NCI-H2196 (cell line): ENCODE results near the gene GPR55.
"Not testable (repeated sequence)": the region's sequence is repeated elsewhere in the genome, so short reads cannot be mapped to it uniquely, and the experiment has no call there.

Source experiments
- DNase-seq: peaks from one replicate; lab custom pipeline; 2025; ENCODE audit not compliant: unreplicated experiment; lab: John Stamatoyannopoulos, UW

GPR55 gene, protein sequence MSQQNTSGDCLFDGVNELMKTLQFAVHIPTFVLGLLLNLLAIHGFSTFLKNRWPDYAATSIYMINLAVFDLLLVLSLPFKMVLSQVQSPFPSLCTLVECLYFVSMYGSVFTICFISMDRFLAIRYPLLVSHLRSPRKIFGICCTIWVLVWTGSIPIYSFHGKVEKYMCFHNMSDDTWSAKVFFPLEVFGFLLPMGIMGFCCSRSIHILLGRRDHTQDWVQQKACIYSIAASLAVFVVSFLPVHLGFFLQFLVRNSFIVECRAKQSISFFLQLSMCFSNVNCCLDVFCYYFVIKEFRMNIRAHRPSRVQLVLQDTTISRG

DNA sequence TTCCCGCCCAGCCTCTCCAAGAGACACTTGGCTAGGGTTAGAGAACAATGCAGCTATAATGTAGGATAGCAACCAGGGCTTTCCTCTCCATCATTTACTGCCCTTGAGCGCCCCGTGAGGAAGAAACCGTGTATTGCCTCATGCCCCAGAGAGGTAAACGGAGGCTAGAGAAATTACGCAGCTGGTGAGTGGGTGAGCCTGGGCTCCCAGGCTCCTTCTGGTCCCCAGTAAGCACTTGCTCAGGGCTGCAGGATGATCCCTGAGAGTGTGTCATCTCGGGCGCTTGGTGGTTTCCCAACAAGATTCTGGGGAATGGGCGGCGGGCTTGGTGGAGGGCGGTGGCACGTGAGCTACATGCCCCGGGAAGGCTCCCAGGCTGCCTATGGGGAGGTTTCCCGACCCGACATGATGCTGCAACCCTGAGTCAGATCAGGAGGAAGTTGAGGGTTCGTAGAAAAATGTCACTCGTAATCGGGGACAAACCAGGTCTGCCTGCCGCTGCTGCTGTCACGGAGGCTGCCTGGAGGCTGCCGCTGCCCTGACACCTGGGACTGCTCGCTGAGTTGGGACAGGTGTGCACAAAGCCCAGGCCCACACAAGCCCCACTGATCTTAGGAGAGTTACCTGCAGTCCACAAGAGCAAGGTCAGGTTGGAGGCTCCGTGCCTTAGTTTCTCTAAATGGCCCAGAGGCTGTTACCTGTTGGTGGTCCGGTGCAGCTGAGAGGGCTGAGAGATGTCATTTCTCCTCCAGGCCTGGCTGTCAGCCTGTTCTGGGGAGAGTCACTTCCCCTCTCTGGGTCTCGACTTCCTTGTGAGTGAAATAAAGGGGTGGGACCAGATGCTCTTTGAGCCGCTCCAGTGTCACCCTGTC, at the start of gene GPR55:
TSS of gene GPR55 (minus strand) at position 773 of the 872 bp plus-strand sequence. CDS start 14,280 bp downstream, outside the sequence.
- DNase-seq, result no peak

DNA sequence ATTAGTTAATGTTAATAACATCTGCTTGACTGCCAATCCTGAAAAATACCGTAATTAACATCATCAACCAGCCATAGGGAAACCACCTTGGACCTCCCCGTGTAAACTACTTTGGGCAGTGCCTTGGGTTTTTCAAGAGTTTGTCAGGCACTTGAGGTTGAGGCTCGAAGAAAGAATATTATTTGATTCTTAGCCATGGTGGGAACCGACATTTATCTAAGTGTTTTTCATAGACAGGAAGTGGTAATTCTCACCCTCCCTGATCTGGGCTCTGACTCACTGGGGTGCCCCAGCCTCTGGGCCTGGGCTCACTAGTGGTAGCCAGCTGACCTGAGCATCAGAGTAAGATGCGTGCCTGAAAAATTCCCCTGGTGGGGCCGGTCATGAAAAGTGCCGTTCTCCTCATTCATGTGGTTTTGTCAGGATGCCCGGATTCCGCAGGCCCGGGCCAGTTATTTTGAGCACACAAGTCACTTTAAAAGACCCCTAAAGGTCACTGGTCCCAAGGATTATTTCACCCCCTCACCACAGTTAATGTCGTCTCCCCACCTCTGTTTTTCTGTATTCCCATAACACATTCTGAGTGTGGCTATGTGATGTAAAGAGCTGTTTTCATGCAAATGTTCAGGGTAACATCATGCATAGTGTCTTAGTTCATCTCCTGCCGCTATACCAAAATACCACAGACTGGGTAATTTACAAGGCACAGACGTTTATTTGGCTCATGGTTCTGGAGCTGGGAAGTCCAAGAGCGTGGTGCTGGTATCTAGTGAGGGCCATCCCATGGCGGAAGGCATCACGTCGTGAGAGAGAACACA, 49.3 kb upstream of the GPR55 start:
- no peak for DNase-seq

DNA sequence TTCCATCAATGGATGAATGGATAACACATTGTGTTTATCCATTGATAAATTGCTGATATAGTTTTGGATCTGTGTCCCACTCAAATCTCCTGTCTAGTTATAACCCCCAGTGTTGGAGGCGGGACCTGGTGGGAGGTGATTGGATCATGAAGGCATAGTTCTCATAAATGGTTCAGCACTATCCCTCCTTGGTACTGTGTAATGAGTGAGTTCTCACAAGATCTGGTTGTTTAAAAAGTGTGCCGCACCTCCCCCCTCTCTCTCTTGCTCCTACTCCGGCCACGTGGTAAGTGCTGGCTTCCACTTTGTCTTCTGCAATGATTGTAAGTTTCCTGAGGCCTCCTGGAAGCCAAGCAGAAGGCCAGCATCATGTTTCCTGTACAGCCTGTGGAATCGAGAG, 47.0 kb upstream of the GPR55 start:
- DNase-seq, result no peak

GRCh38 chr2:230969659-230970015, 44.6 kb upstream of the GPR55 start:
- DNase-seq, result no peak

GRCh38 chr2:230968921-230969658, 44.0 kb upstream of the GPR55 start:
- DNase-seq, result no peak

DNA sequence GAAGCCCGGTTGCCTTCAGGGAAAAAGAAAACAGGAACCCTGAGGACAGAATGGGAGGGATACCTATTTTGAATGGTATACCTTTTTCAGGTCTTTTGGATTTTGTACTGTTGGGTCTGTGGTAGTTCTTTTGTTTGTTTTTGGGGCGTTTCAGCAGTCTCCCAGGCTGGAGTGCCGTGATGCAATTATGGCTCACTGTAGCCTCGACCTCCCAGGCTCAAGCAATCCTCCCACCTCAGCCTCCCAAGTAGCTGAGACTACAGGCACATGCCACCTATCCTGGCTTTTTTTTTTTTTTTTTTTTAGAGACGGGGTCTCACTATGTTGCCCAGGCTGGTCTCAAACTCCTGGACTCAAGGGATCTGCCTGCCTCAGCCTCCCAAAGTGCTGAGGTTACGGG, 43.3 kb upstream of the GPR55 start:
- not testable (repeated sequence) for DNase-seq

DNA sequence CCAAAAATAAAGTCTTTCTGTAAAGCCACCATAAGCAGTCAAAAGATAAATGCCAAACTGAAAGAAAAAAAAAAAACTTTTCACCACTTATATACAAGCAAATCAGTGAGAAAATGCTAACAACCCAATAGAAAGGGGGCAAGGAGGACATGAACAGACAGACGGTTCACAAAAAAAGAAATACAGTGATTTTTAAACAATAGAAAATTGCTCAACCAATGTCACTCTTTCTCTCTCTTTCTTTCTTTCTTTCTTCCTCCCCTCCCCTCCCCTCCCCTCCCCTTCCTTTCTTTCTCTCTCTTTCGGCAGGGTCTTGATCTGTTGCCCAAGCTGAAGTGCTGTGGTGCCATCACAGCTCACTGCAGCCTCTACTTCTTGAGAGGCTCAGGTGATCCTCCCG, 42.1 kb upstream of the GPR55 start:
- DNase-seq, result no peak

DNA sequence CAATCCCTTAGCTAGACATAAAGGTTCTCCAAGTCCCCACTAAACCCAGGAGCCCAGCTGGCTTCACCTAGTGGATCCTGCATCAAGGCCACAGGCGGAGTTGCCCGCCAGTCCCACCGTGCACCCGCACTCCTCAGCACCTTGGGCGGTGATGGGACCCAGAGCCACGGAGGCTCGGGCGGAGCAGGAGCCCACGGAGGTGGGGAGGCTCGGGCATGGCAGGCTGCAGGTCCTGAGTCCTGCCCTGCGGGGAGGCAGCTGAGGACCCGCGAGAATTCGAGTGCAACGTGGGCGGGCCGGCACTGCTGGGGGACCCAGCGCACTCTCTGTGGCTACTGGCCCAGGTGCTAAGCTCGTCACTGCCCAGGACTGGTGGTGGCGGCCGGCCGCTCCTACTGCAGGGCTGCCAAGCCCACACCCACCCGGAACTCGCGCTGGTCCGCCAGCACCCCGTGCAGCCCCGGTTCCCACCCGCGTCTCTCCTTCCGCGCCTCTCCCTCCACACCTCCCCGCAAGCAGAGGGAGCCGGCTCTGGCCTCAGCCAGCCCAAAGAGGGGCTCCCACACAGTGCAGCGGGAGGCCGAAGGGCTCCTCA, 39.2 kb upstream of the GPR55 start:
- DNase-seq, result no peak

DNA sequence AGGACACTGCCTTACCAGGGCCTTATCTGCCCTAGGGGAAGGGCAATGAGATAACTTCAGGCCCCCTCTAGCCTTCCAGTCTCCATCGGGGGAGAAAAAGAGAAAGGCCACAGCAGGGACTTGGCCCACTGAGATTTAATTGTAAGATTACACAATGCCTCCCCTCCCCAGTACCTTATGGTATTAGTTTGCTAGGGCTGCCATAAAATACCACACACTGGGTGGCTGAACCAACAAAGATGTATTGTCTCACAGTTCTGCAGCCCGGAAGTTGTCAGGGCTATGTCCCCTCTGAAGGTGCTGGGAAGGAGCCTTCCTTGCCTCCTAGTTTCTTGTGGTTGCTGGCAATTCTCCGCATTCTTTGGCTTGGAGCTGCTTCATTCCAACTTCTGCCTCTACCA, 36.0 kb upstream of the GPR55 start:
- no peak for DNase-seq

DNA sequence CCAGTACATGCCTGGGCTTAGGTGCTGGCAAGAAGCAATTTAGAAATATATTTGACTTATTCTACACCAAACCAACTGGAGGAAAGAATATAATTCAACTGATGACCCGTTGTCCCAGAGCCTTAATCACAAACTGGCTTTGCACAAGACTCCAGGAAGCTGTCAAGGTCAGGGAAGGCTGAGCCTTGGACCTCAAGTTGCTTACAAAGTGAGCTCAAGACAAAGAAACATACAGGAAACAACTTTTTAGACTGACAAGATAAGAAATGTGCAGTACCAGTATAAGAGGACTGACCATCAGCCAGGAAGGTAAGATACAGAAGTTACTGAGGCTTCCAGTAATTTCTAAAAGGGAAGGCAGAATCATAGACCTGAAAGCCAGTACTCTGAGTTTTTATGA, 35.0 kb upstream of the GPR55 start:
- DNase-seq, result no peak

DNA sequence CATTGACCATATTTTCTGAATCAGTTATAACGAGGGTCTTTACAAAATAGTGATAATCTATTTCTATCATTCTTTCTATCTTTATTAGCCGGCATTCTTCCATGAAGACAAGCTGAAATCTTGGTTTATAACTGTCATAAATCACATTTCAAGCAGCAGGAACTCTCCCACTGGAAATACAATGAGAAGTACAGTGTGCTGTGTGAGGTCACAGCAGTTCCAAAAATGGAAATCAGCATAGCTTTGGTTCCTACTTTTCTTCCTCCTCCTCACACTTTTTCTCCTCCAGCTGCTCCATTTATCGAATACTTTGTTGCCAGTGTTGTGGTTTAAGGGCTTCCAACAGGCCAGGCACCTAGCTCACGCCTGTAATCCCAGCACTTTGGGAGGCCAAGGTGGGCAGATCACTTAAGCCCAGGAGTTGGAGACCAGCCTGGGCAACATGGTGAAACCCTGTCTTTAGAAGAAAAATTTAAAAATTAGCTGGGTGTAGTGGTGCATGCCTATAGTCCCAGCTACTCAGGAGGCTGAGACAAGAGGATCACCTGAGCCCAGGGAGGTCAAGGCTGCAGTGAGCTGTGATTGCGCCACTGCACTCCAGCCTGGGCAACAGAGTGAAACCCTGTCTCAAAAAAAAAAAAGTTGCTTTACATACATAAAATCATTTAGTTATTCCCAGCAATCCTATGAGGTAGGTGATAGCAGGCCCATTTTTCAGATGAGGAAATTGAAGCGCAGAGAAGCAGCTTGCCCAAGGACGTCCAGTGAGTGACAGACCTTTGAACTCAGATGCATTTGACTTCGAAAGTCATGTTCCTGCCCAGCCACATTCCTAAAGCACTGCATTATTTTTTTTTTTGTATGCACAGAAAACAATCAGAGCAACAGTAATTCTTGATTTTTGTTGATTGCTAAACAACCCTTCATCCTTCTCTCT, 34.0 kb upstream of the GPR55 start:
- DNase-seq, result no peak

DNA sequence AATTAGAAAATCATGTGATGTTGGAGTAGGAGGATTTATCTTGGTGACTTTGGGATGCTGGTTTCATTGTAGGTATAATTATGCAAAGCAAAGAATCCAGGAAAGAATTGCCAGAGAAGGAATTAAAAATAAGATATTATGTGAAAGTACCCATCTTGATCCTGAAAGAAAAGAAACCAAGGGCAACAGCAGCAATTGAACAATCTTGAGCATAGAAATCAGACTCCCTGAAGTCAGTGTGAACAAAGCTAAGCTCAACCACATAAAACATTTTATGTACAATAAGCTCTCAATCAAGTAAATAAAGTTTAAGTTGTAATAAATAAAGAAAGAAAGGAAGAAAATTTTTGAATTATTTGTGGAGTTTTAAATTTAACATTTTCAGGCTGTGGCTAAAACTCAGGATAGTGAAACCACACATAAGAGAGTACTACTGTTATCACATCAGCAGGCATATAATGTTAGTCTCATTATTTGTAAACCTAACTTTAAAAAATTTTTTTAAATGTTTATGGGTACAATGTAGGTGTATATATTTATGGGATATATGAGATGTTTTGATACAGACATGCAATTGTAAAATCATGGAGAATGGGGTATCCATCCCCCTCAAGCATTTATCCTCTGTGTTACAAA, 32.8 kb upstream of the GPR55 start:
- no peak for DNase-seq

- DNase-seq, result no peak
These were observed 32.0 kb upstream of the GPR55 start for GRCh38 chr2:230956827-230957755.

- DNase-seq, result no peak
These were observed 30.2 kb upstream of the GPR55 start for GRCh38 chr2:230955163-230955737.

GRCh38 chr2:230954746-230955145, 29.7 kb upstream of the GPR55 start:
- no peak for DNase-seq

DNA sequence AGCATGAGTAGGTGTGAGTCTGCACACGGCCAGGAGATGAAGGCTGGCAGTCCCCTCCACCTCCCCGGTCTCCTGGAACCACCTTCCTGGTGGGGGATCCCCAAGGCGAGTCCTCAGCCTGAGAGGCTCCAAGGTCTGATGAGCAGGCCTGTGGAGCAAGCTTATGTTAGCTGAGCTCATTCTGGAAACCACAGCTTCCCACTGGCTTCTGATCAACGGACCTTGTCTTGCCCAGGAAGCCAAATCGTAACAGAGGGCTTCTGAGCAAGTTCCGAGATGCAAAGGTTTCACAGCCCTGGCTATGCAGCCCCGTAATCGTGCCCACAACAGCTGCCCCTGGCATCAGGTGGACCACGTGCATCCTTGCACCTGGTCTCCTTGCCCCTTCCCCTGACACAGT, 28.8 kb upstream of the GPR55 start:
- no peak for DNase-seq

- no peak for DNase-seq
These were observed 27.3 kb upstream of the GPR55 start for GRCh38 chr2:230952226-230952956.
